Measurements from ENCODE around the gene VILL. TPM values are rescaled to one million over a fixed set of nuclear protein-coding genes. Genes with fewer than 3 reads are reported as not detected.

The VILL gene
- total and polyA plus RNA-seq, 2 of the 8 experiments (the other 6 are each of a cell fraction or from before 2014, with no cell fraction given) = 4.1 to 4.2 TPM

- TF ChIP-seq KDM1A (IDR thresholded peaks at IDR 0.05; ENCODE audit: borderline replicate concordance, low read length) (no peak), POLR2A (IDR thresholded peaks at IDR 0.05; ENCODE audit: control extremely low read depth in 1 of 2, low read depth in 2 of 2, low read length in 2 of 2) (no peak), ASH2L (IDR thresholded peaks at IDR 0.05; ENCODE audit: low read length) (no peak), JUN (IDR thresholded peaks at IDR 0.05; ENCODE audit: low read depth, low read length) (no peak), KDM4A (IDR thresholded peaks at IDR 0.05; ENCODE audit: low read depth, low read length, severe bottlenecking) (no peak), RAD21 (IDR thresholded peaks at IDR 0.05 in 1 of 2, conservative IDR thresholded peaks at IDR 0.05 in 1 of 2; ENCODE audit: low read depth in 2 of 2, low read length in 2 of 2) (no peak)
Observed at GRCh38 chr3:37963016-37963415, 27.6 kb upstream of the VILL start (continued).
